WTC11 (cell line): ENCODE results near the gene SIRT5. TPM values are rescaled to one million over a fixed set of nuclear protein-coding genes. Genes with fewer than 3 reads are reported as not detected.

ENCODE experiments used
- ATAC-seq: fragments of 200-7000 bp; cut with Tn5 transposase; 2 replicates; pipeline ENCODE4 v1.10.0; 2021; ENCODE audit warnings: mild to moderate bottlenecking, moderate library complexity
- CTCF ChIA-PET: fragments of 300-600 bp; sonication (Branson Sonifier 250); formaldehyde crosslinking; loops from one replicate; lab custom pipeline; 2021; ENCODE audit warnings: antibody characterized with exemption; lab: Charles Lee
- POLR2A ChIA-PET: fragments of 350-600 bp; sonication (Branson Sonifier 250); formaldehyde crosslinking; loops from one replicate; lab custom pipeline; 2021; ENCODE audit warnings: antibody characterized with exemption; lab: Charles Lee
- DNase-seq: peaks from one replicate; pipeline ENCODE4 v3.0.0; 2021; ENCODE audit warnings: low spot score
- H3K27ac Mint-ChIP-seq: 2 replicates; pipeline ENCODE4 v1.8.0; 2021; ENCODE audit warnings: mixed read lengths
- H3K27me3 Mint-ChIP-seq: 2 replicates; pipeline ENCODE4 v1.8.0; 2021; ENCODE audit warnings: low read depth, mild to moderate bottlenecking, moderate library complexity, mixed read lengths
- H3K36me3 Mint-ChIP-seq: 2 replicates; pipeline ENCODE4 v1.8.0; 2021; ENCODE audit warnings: mixed read lengths
- H3K4me1 Mint-ChIP-seq: 2 replicates; pipeline ENCODE4 v1.8.0; 2022; ENCODE audit warnings: mixed read lengths
- H3K4me3 Mint-ChIP-seq: 2 replicates; pipeline ENCODE4 v1.8.0; 2021; ENCODE audit warnings: mild to moderate bottlenecking, moderate library complexity, mixed read lengths
- H3K9me3 Mint-ChIP-seq: 2 replicates; pipeline ENCODE4 v1.8.0; 2021; ENCODE audit warnings: mixed read lengths
- AFF4 ChIP-seq: sonication (generic); formaldehyde crosslinking; IDR thresholded peaks from 2 replicates; pipeline ENCODE4 v1.8.1; 2023; ENCODE audit warnings: mild to moderate bottlenecking, missing genetic modification reagents, borderline replicate concordance
- ATF6 ChIP-seq: sonication (generic); formaldehyde crosslinking; IDR thresholded peaks from 2 replicates; pipeline ENCODE4 v1.8.1; 2023; ENCODE audit warnings: mild to moderate bottlenecking, missing genetic modification reagents
- CBFB ChIP-seq: sonication (generic); formaldehyde crosslinking; IDR thresholded peaks from 2 replicates; pipeline ENCODE4 v1.8.1; 2022; ENCODE audit warnings: mild to moderate bottlenecking, low read depth, missing genetic modification reagents
- CDX4 ChIP-seq: fragments of 250-450 bp; sonication (Bioruptor Pico); IDR thresholded peaks from 2 replicates; pipeline ENCODE4 v1.9.0; 2021; ENCODE audit warnings: moderate library complexity, mild to moderate bottlenecking, inconsistent platforms, borderline replicate concordance
- CREB1 ChIP-seq: sonication (generic); formaldehyde crosslinking; IDR thresholded peaks from 2 replicates; pipeline ENCODE4 v1.8.0; 2023; ENCODE audit warnings: mild to moderate bottlenecking, missing genetic modification reagents
- CREM ChIP-seq: sonication (generic); formaldehyde crosslinking; IDR thresholded peaks from 2 replicates; pipeline ENCODE4 v1.8.1; 2022; ENCODE audit warnings: mild to moderate bottlenecking, missing genetic modification reagents, moderate library complexity
- EMX1 ChIP-seq: fragments of 250-450 bp; sonication (Bioruptor Pico); IDR thresholded peaks from 2 replicates; pipeline ENCODE4 v1.8.0; 2021; ENCODE audit warnings: mild to moderate bottlenecking
- FOXJ3 ChIP-seq: sonication (generic); formaldehyde crosslinking; IDR thresholded peaks from 2 replicates; pipeline ENCODE4 v1.9.0; 2021; ENCODE audit warnings: missing genetic modification reagents, mild to moderate bottlenecking, borderline replicate concordance
- HMGA2 ChIP-seq: fragments of 250-450 bp; sonication (Bioruptor Pico); IDR thresholded peaks from 2 replicates; pipeline ENCODE4 v1.4.0; 2021; ENCODE audit warnings: mild to moderate bottlenecking, moderate library complexity
- MXD4 ChIP-seq: fragments of 250-450 bp; sonication (Bioruptor Pico); IDR thresholded peaks from 2 replicates; pipeline ENCODE4 v1.8.0; 2021; ENCODE audit warnings: mild to moderate bottlenecking, moderate library complexity, borderline replicate concordance
- NFE2L1 ChIP-seq: sonication (generic); formaldehyde crosslinking; IDR thresholded peaks from 2 replicates; pipeline ENCODE4 v1.8.1; 2023; ENCODE audit warnings: missing genetic modification reagents
- NR3C1 ChIP-seq: sonication (generic); formaldehyde crosslinking; conservative IDR thresholded peaks from 2 replicates; pipeline ENCODE4 v1.8.1; 2023; ENCODE audit warnings: low read depth, mild to moderate bottlenecking, missing genetic modification reagents
- TP53 ChIP-seq: sonication (generic); formaldehyde crosslinking; IDR thresholded peaks from 2 replicates; pipeline ENCODE4 v1.8.1; 2023; ENCODE audit warnings: mild to moderate bottlenecking, missing genetic modification reagents
- ZNF232 ChIP-seq: sonication (generic); formaldehyde crosslinking; IDR thresholded peaks from 2 replicates; pipeline ENCODE4 v1.8.0; 2022; ENCODE audit warnings: mild to moderate bottlenecking, missing genetic modification reagents
- ZNF317 ChIP-seq: sonication (generic); formaldehyde crosslinking; IDR thresholded peaks from 2 replicates; pipeline ENCODE4 v1.8.1; 2023; ENCODE audit warnings: low read depth, mild to moderate bottlenecking, moderate library complexity, missing genetic modification reagents, borderline replicate concordance
- ZNF396 ChIP-seq: fragments of 250-450 bp; sonication (Bioruptor Pico); IDR thresholded peaks from 2 replicates; pipeline ENCODE4 v1.8.0; 2021; ENCODE audit warnings: mild to moderate bottlenecking, moderate library complexity, borderline replicate concordance
- ZNF416 ChIP-seq: fragments of 250-450 bp; sonication (Bioruptor Pico); IDR thresholded peaks from 2 replicates; pipeline ENCODE4 v1.9.0; 2021; ENCODE audit warnings: mild to moderate bottlenecking, inconsistent platforms
- ZNF671 ChIP-seq: fragments of 250-450 bp; sonication (Bioruptor Pico); IDR thresholded peaks from 2 replicates; pipeline ENCODE4 v1.8.0; 2021; ENCODE audit warnings: mild to moderate bottlenecking
- total RNA-seq: library from RNA; stranded (reverse); gene quantifications from 3 replicates; pipeline ENCODE4 v1.2.3, GENCODE V29; 2021
- TF ChIP-seq, protein P1 (sequence below): sonication (generic); formaldehyde crosslinking; IDR thresholded peaks from 2 replicates; pipeline ENCODE4 v1.8.0; 2022; ENCODE audit warnings: mild to moderate bottlenecking, missing genetic modification reagents
- TF ChIP-seq, protein P2 (sequence below): sonication (generic); formaldehyde crosslinking; IDR thresholded peaks from 2 replicates; pipeline ENCODE4 v1.8.1; 2022; ENCODE audit warnings: missing genetic modification reagents, borderline replicate concordance
- TF ChIP-seq, protein P3 (sequence below): sonication (generic); formaldehyde crosslinking; conservative IDR thresholded peaks from 2 replicates; pipeline ENCODE4 v1.8.1; 2022; ENCODE audit warnings: mild to moderate bottlenecking, missing genetic modification reagents
- TF ChIP-seq, protein P4 (sequence below): sonication (generic); formaldehyde crosslinking; IDR thresholded peaks from 2 replicates; pipeline ENCODE4 v1.8.1; 2023; ENCODE audit warnings: mild to moderate bottlenecking, missing genetic modification reagents, moderate library complexity

The SIRT5 gene
- total RNA-seq, 1 experiment from 2014 or later = 11.8 TPM

- POLR2A ChIA-PET = interaction anchor here (1.0 kb wide), 1 partner anchor 245 kb away, joined by 3 read pairs; the partner anchor contains the start of gene TBC1D7
- no peak for ATAC-seq
- Mint-ChIP-seq H3K4me3 (peak overlapping the region; percentile 80), H3K36me3 (no peaks in the 10 kb centered on the region; the same call in none of the 2 replicates), H3K4me1 (peaks cover 38% of the 10 kb centered on the region), H3K9me3 (peaks cover 5% of the 10 kb centered on the region; the same call in 1 of the 2 replicates), H3K27ac (peak overlapping the region; percentile 95), H3K27me3 (no peaks in the 10 kb centered on the region)
- DNase-seq = no peak
- CTCF ChIA-PET = interaction anchor here (0.6 to 2.8 kb wide), 9 partner anchors 18 to 213 kb away, joined by 3 to 41 read pairs (median 5); partner anchors contain the start of genes GFOD1 and NOL7
- TF ChIP-seq HMGA2 (CRISPR knock-in tag) (no peak), CREM (CRISPR knock-in tag) (no peak), ZNF671 (CRISPR knock-in tag) (no peak), ZNF396 (CRISPR knock-in tag) (no peak), TP53 (CRISPR knock-in tag) (no peak), NFE2L1 (no peak), CREB1 (CRISPR knock-in tag) (no peak), NR3C1 (no peak), AFF4 (CRISPR knock-in tag) (no peak), ZNF232 (CRISPR knock-in tag) (no peak), CBFB (CRISPR knock-in tag) (no peak), FOXJ3 (CRISPR knock-in tag) (no peak)
- TF ChIP-seq, protein P1, sequence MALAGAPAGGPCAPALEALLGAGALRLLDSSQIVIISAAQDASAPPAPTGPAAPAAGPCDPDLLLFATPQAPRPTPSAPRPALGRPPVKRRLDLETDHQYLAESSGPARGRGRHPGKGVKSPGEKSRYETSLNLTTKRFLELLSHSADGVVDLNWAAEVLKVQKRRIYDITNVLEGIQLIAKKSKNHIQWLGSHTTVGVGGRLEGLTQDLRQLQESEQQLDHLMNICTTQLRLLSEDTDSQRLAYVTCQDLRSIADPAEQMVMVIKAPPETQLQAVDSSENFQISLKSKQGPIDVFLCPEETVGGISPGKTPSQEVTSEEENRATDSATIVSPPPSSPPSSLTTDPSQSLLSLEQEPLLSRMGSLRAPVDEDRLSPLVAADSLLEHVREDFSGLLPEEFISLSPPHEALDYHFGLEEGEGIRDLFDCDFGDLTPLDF = no peak
- TF ChIP-seq, protein P2, sequence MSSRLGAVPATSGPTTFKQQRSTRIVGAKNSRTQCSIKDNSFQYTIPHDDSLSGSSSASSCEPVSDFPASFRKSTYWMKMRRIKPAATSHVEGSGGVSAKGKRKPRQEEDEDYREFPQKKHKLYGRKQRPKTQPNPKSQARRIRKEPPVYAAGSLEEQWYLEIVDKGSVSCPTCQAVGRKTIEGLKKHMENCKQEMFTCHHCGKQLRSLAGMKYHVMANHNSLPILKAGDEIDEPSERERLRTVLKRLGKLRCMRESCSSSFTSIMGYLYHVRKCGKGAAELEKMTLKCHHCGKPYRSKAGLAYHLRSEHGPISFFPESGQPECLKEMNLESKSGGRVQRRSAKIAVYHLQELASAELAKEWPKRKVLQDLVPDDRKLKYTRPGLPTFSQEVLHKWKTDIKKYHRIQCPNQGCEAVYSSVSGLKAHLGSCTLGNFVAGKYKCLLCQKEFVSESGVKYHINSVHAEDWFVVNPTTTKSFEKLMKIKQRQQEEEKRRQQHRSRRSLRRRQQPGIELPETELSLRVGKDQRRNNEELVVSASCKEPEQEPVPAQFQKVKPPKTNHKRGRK (CRISPR knock-in tag) = no peak
- TF ChIP-seq, protein P3, sequence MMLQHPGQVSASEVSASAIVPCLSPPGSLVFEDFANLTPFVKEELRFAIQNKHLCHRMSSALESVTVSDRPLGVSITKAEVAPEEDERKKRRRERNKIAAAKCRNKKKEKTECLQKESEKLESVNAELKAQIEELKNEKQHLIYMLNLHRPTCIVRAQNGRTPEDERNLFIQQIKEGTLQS (CRISPR knock-in tag) = no peak
- TF ChIP-seq, protein P4, sequence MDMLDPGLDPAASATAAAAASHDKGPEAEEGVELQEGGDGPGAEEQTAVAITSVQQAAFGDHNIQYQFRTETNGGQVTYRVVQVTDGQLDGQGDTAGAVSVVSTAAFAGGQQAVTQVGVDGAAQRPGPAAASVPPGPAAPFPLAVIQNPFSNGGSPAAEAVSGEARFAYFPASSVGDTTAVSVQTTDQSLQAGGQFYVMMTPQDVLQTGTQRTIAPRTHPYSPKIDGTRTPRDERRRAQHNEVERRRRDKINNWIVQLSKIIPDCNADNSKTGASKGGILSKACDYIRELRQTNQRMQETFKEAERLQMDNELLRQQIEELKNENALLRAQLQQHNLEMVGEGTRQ (CRISPR knock-in tag) = no peak
These were observed 1.3 kb upstream of the SIRT5 start for GRCh38 chr6:13572951-13573654.

GRCh38 chr6:13573669-13574110, 711 bp upstream of the SIRT5 start:
- no peaks in the 10 kb centered on the region; the same call in none of the 2 replicates for H3K36me3 Mint-ChIP-seq
- H3K27ac Mint-ChIP-seq = peak overlapping the region; percentile 95
- POLR2A ChIA-PET = interaction anchor here (0.7 to 1.2 kb wide), 2 partner anchors 12 to 41 kb away, joined by 3 to 12 read pairs; partner anchors contain the start of gene NOL7
- H3K9me3 Mint-ChIP-seq = peaks cover 6% of the 10 kb centered on the region; the same call in 1 of the 2 replicates
- H3K27me3 Mint-ChIP-seq = no peaks in the 10 kb centered on the region
- CTCF ChIA-PET = interaction anchor here (0.6 to 2.8 kb wide), 9 partner anchors 18 to 214 kb away, joined by 3 to 41 read pairs (median 6); partner anchors contain the start of genes GFOD1 and NOL7
- peaks cover 37% of the 10 kb centered on the region for H3K4me1 Mint-ChIP-seq
- DNase-seq (no peak), ATAC-seq (no peak)
- H3K4me3 Mint-ChIP-seq = peak overlapping the region; percentile 80
- TF ChIP-seq CDX4 (CRISPR knock-in tag) = no peak
- TF ChIP-seq NFE2L1 = no peak
- TF ChIP-seq ZNF416 (CRISPR knock-in tag) = no peak
- TF ChIP-seq, protein P3 (CRISPR knock-in tag) = no peak
- TF ChIP-seq ATF6 (CRISPR knock-in tag) = no peak
- no peak for TF ChIP-seq FOXJ3 (CRISPR knock-in tag)
- no peak for TF ChIP-seq CBFB (CRISPR knock-in tag)
- no peak for TF ChIP-seq MXD4
- TF ChIP-seq EMX1 (CRISPR knock-in tag) = no peak
- no peak for TF ChIP-seq NR3C1
- TF ChIP-seq ZNF317 (CRISPR knock-in tag) = no peak
